GM19467 (cell line): ENCODE results near the gene PYCR2.
"Not testable (repeated sequence)": the region's sequence is repeated elsewhere in the genome, so short reads cannot be mapped to it uniquely, and the experiment has no call there.

ENCODE experiments used
- ATAC-seq: cut with Tn5 transposase; IDR thresholded peaks from one replicate; pipeline ENCODE4 v1.9.1; 2021; ENCODE audit warnings: mild to moderate bottlenecking, moderate library complexity; ENCODE audit not compliant: unreplicated experiment

PYCR2 gene

GRCh38 chr1:225923692-225924555 is at the start of gene PYCR2:
Gene PYCR2 (minus strand): TSS chr1:225924250. CDS start chr1:225924110, 140 bp downstream.
- peak; percentile 96 for ATAC-seq

GRCh38 chr1:225973158-225973557 is 49.1 kb upstream of the PYCR2 start:
- ATAC-seq: no peak

- no peak for ATAC-seq
Observed at GRCh38 chr1:225972344-225973152, 48.5 kb upstream of the PYCR2 start.

- not testable (repeated sequence) for ATAC-seq
Observed at GRCh38 chr1:225970592-225971157, 46.6 kb upstream of the PYCR2 start.

- ATAC-seq: not testable (repeated sequence)
Observed at GRCh38 chr1:225969751-225970150, 45.7 kb upstream of the PYCR2 start.

- ATAC-seq: no peak
Observed at GRCh38 chr1:225965231-225965630, 41.2 kb upstream of the PYCR2 start.

GRCh38 chr1:225963735-225964530 is 39.9 kb upstream of the PYCR2 start:
- no peak for ATAC-seq

- ATAC-seq: no peak
Observed at GRCh38 chr1:225962440-225962975, 38.5 kb upstream of the PYCR2 start.

GRCh38 chr1:225961659-225962439 is 37.8 kb upstream of the PYCR2 start:
- ATAC-seq: no peak

GRCh38 chr1:225958041-225958440 is 34.0 kb upstream of the PYCR2 start:
- no peak for ATAC-seq

- no peak for ATAC-seq
Observed at GRCh38 chr1:225954753-225955152, 30.7 kb upstream of the PYCR2 start.

- ATAC-seq: no peak
Observed at GRCh38 chr1:225953315-225953714, 29.3 kb upstream of the PYCR2 start.

- no peak for ATAC-seq
Observed at GRCh38 chr1:225950905-225951497, 27.0 kb upstream of the PYCR2 start.

GRCh38 chr1:225949041-225949440 is 25.0 kb upstream of the PYCR2 start:
- no peak for ATAC-seq

- no peak for ATAC-seq
Observed at GRCh38 chr1:225946803-225947202, 22.8 kb upstream of the PYCR2 start.

GRCh38 chr1:225946082-225946620 is 22.1 kb upstream of the PYCR2 start:
- ATAC-seq: no peak

GRCh38 chr1:225945564-225945963 is 21.5 kb upstream of the PYCR2 start:
- ATAC-seq: no peak

GRCh38 chr1:225944951-225945350 is 20.9 kb upstream of the PYCR2 start:
- ATAC-seq: peak; percentile 56

GRCh38 chr1:225944387-225944786 is 20.3 kb upstream of the PYCR2 start:
- no peak for ATAC-seq
